Mesendoderm (in vitro differentiated cells): ENCODE measurements around the gene CARD18.

Source experiments
- DNase-seq: peaks from one replicate; pipeline ENCODE4 v3.0.0; 2013
- H2AK5ac ChIP-seq: 2 replicates; pipeline ENCODE4 v1.6.1; 2013; ENCODE audit warnings: low read length, inconsistent platforms
- H2BK120ac ChIP-seq: 2 replicates; pipeline ENCODE4 v1.6.1; 2013; ENCODE audit warnings: low read depth, mild to moderate bottlenecking, low read length, moderate library complexity, mixed read lengths
- H2BK15ac ChIP-seq: replicated peaks from 2 replicates; pipeline ENCODE4 v1.6.1; 2013; ENCODE audit warnings: low read depth, mild to moderate bottlenecking, moderate library complexity
- H2BK5ac ChIP-seq: 2 replicates; pipeline ENCODE4 v1.6.1; 2013; ENCODE audit warnings: low read length, inconsistent platforms
- H3K18ac ChIP-seq: 2 replicates; pipeline ENCODE4 v1.6.1; 2013; ENCODE audit warnings: mild to moderate bottlenecking, low read length, mixed read lengths
- H3K23ac ChIP-seq: one replicate; pipeline ENCODE4 v1.6.1; 2013; ENCODE audit warnings: low read length
- H3K27ac ChIP-seq: 2 replicates; pipeline ENCODE4 v1.5.1; 2013; ENCODE audit warnings: low read depth, mild to moderate bottlenecking, inconsistent platforms, low read length, moderate library complexity
- H3K27me3 ChIP-seq: 2 replicates; pipeline ENCODE4 v1.6.1; 2013; ENCODE audit warnings: low read length, control low read depth, mild to moderate bottlenecking, inconsistent platforms; ENCODE audit not compliant: insufficient read depth, poor library complexity
- H3K36me3 ChIP-seq: 2 replicates; pipeline ENCODE4 v1.6.1; 2013; ENCODE audit warnings: low read length, inconsistent platforms; ENCODE audit not compliant: control insufficient read depth, insufficient read depth
- H3K4ac ChIP-seq: one replicate; pipeline ENCODE4 v1.6.1; 2013; ENCODE audit warnings: low read depth, mild to moderate bottlenecking, low read length, moderate library complexity
- H3K4me1 ChIP-seq: 2 replicates; pipeline ENCODE4 v1.6.1; 2013; ENCODE audit warnings: low read depth, low read length, inconsistent platforms; ENCODE audit not compliant: control insufficient read depth
- H3K4me2 ChIP-seq: 2 replicates; pipeline ENCODE4 v1.6.1; 2013; ENCODE audit warnings: low read length
- H3K4me3 ChIP-seq: 2 replicates; pipeline ENCODE4 v1.5.1; 2013; ENCODE audit warnings: mild to moderate bottlenecking, low read length
- H3K56ac ChIP-seq: one replicate; pipeline ENCODE4 v1.6.1; 2013; ENCODE audit warnings: low read length
- H3K79me1 ChIP-seq: 2 replicates; pipeline ENCODE4 v1.6.1; 2013; ENCODE audit warnings: low read length, inconsistent platforms
- H3K79me2 ChIP-seq: 2 replicates; pipeline ENCODE4 v1.6.1; 2013; ENCODE audit warnings: mild to moderate bottlenecking, low read length; ENCODE audit not compliant: control insufficient read depth, insufficient read depth
- H3K9ac ChIP-seq: 2 replicates; pipeline ENCODE4 v1.6.1; 2013; ENCODE audit warnings: low read length, inconsistent platforms
- H4K5ac ChIP-seq: one replicate; pipeline ENCODE4 v1.6.1; 2013; ENCODE audit warnings: low read length
- H4K8ac ChIP-seq: one replicate; pipeline ENCODE4 v1.6.1; 2013; ENCODE audit warnings: low read depth, mild to moderate bottlenecking, control low read depth, low read length, moderate library complexity
- WGBS: extraction: QIAGEN DNeasy Blood & Tissue Kit; methylation state at CpG from one replicate; pipeline ENCODE4 v1.1.7; 2013; ENCODE audit warnings: low lambda C conversion rate, missing lambda C conversion rate; ENCODE audit not compliant: insufficient coverage; ENCODE audit errors: extremely low coverage; 5-methylcytosine and 5-hydroxymethylcytosine counted together

CARD18 gene

DNA sequence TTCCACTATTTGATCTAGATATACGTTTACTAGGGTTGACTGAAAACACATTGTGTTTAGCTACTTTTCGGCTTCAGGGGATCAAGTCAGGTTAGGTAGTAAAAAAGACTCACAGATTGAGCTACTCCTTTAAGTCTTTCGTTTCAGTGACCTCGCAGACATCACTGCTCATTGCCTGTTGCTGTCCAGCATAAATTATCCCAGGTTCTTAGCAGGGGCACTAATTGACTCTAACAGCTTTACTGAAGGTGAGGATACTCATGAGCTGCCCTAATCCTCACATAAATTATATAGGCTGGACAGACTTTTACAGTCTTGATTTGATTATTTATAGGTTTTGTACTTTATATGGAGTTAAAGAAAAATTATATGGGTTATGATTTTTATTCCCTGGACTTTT, 3.7 kb downstream of the CARD18 start:
- Histone ChIP-seq H3K23ac (no peak overlapping the region), H2BK5ac (no peak overlapping the region), H3K4me1 (no peaks in the 10 kb centered on the region), H4K5ac (no peak overlapping the region), H3K36me3 (no peaks in the 10 kb centered on the region), H3K9ac (no peak overlapping the region), H4K8ac (no peak overlapping the region), H3K27ac (no peak overlapping the region), H2BK15ac (no peak overlapping the region), H3K56ac (no peak overlapping the region), H3K27me3 (no peaks in the 10 kb centered on the region), H3K18ac (no peak overlapping the region), H2AK5ac (no peak overlapping the region), H3K4me3 (no peak overlapping the region), H3K4ac (no peak overlapping the region), H2BK120ac (no peak overlapping the region), H3K79me2 (no peaks in the 10 kb centered on the region), H3K79me1 (no peaks in the 10 kb centered on the region), H3K4me2 (no peak overlapping the region)
- WGBS = no CpG with 5 or more reads among the region's 4 CpGs
- DNase-seq = no peak

DNA sequence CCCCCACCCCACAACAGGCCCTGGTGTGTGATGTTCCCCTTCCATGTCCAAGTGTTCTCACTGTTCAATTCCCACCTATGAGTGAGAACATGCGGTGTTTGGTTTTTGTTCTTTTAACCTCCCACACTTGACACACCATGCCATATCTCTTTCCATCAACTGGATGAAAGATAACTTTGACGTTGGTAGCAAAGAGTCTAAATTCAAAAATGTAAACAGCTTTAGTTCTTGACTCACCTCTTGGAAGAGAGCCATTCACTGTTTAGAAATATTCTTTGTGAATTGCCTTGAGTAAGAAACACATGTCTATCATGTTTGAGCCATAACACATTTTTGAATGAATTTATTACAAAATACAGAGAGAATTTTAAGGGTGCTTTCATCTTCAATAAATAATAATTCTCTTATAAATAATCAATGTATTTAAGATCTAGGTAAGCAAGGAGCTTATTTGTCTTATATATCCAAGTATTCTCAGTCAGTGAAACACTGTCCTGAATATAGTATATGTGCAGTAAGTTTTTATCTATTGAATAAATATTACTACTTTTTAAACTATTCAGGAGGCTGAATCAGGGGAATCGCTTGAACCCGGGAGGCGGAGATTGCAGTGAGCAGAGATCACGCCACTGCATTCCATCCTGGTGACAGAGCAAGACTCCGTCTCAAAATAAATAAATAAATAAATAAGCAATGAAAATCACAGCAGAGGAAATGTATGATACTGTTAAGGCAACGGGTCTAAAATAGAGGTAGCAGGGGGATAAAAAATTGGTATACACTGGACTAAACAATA, 6.7 kb downstream of the CARD18 start:
- Histone ChIP-seq H3K79me2 (no peaks in the 10 kb centered on the region), H4K8ac (no peak overlapping the region), H3K18ac (no peak overlapping the region), H2BK15ac (no peak overlapping the region), H3K4me2 (no peak overlapping the region), H3K79me1 (no peaks in the 10 kb centered on the region), H4K5ac (no peak overlapping the region), H3K9ac (no peak overlapping the region), H3K4me1 (no peaks in the 10 kb centered on the region), H3K23ac (no peak overlapping the region), H3K4ac (no peak overlapping the region), H3K36me3 (no peaks in the 10 kb centered on the region), H3K56ac (no peak overlapping the region), H3K4me3 (no peak overlapping the region), H2BK120ac (no peak overlapping the region), H2BK5ac (no peak overlapping the region), H3K27ac (no peak overlapping the region), H2AK5ac (no peak overlapping the region), H3K27me3 (no peaks in the 10 kb centered on the region)
- WGBS = no CpG with 5 or more reads among the region's 8 CpGs
- no peak for DNase-seq

DNA sequence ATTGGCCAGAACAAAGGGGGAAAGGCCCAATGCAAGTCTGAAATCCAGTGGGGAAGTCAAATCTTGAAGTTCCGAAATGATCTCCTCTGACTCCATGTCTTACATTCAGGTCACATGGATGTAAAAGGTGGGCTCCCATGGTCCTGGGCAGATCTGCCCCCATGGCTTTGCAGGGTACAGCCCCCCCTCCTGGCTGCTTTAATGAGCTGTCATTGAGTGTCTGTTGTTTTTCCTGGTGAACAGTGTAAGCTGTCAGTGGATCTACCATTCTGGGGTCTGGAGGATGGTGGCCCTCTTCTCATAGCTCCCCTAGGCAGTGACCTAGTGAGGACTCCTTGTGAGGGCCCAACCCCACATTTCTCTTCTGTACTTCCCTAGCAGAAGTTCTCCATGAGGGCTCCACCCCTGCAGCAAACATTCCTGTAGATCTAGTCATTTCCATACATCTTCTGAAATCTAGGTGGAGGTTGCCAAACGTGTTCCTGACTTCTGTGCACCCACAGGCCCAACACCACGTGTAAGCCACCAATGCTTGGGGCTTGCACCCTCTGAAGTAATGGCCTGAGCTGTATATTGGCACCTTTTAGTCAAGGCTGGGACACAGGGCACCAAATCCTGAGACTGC, 9.3 kb downstream of the CARD18 start:
- no peak overlapping the region for H3K27ac ChIP-seq
- no peak overlapping the region for H3K4me3 ChIP-seq

DNA sequence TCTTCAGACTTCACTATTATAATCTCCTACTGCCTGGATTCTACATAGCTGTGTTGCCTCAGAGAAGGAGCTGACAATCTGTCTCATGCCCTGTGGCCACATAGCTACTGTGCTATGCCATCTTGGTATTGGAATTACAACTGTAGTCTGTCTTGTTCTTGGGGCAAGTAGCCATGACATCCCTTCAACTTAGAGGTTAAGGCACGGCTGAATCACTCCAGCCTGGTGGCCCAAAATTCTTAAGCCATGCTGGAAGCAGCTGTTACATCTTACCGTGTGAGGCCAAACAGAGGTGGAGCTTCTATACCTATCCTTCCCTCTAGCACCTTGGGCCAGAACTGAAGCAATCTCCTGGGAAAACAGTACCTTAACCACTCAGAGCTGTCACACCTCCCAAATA, 14.8 kb downstream of the CARD18 start:
- H2BK5ac ChIP-seq = no peak overlapping the region
- no CpG with 5 or more reads among the region's 2 CpGs for WGBS
- H3K23ac ChIP-seq = no peak overlapping the region
- H2BK15ac ChIP-seq = no peak overlapping the region
- no peak overlapping the region for H3K4me2 ChIP-seq
- no peak overlapping the region for H3K56ac ChIP-seq
- DNase-seq = no peak
- H4K8ac ChIP-seq = no peak overlapping the region
- no peak overlapping the region for H3K18ac ChIP-seq
- no peak overlapping the region for H3K27ac ChIP-seq
- H3K79me1 ChIP-seq = no peaks in the 10 kb centered on the region
- no peak overlapping the region for H3K4ac ChIP-seq
- no peaks in the 10 kb centered on the region for H3K36me3 ChIP-seq
- no peaks in the 10 kb centered on the region for H3K4me1 ChIP-seq
- H2BK120ac ChIP-seq = no peak overlapping the region
- H2AK5ac ChIP-seq = no peak overlapping the region
- H3K79me2 ChIP-seq = no peaks in the 10 kb centered on the region
- no peak overlapping the region for H3K9ac ChIP-seq
- no peaks in the 10 kb centered on the region for H3K27me3 ChIP-seq
- H4K5ac ChIP-seq = no peak overlapping the region
- H3K4me3 ChIP-seq = no peak overlapping the region

More for the DNA sequence above, 9.3 kb downstream of the CARD18 start:
- Histone ChIP-seq H3K4me1 (no peaks in the 10 kb centered on the region), H3K56ac (no peak overlapping the region), H4K8ac (no peak overlapping the region), H3K18ac (no peak overlapping the region), H3K79me1 (no peaks in the 10 kb centered on the region), H3K23ac (no peak overlapping the region), H3K4ac (no peak overlapping the region), H3K4me2 (no peak overlapping the region), H3K9ac (no peak overlapping the region), H4K5ac (no peak overlapping the region), H2BK120ac (no peak overlapping the region), H3K27me3 (no peaks in the 10 kb centered on the region), H2BK5ac (no peak overlapping the region), H2AK5ac (no peak overlapping the region), H3K79me2 (no peaks in the 10 kb centered on the region), H2BK15ac (no peak overlapping the region), H3K36me3 (no peaks in the 10 kb centered on the region)
- no peak for DNase-seq
- no CpG with 5 or more reads among the region's 3 CpGs for WGBS

DNA sequence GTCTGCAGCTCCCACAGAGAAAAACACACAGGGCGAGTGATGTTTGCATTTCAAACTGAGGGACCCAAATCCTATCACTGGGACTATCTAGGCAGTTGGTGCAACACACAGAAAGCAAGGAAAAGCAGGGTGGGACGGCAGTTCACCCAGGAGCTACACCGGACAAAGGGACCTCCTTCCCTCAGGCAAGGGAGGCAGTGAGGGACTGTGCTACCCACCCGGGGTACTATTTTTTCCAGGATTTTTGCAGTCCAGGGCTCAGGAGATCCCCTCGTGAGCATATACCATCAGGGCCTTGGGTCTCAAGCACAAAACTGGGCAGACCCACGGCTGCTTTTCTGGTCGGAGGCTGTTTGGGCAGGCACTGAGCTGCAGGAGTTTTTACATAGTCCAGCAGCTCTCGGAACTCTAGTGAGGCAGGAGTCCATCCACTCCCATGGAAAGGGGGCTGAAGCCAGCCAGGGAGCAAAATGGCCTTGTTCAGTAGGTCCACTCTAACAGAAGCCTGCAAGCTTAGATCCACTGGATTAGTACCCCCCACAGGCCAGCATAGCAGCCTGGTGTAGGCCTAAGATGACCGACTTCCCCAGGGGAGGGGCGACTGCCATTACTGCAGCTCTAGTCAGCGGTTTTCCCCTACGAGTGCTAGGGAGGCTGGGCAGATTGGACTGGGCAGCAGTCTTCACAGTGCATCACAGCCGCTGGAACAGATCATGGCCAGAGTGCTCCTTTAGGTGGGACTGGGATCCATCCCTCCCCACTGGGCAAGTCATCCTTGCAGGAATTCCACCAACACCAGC, 28.2 kb downstream of the CARD18 start:
- Histone ChIP-seq H2BK15ac (no peak overlapping the region), H3K4me1 (no peaks in the 10 kb centered on the region), H3K4ac (no peak overlapping the region), H3K9ac (no peak overlapping the region), H2AK5ac (no peak overlapping the region), H2BK5ac (no peak overlapping the region), H3K27me3 (no peaks in the 10 kb centered on the region), H3K4me3 (no peak overlapping the region), H4K5ac (no peak overlapping the region), H2BK120ac (no peak overlapping the region), H3K4me2 (no peak overlapping the region), H3K23ac (no peak overlapping the region), H3K18ac (no peak overlapping the region), H3K56ac (no peak overlapping the region), H3K27ac (no peak overlapping the region), H3K79me2 (no peaks in the 10 kb centered on the region), H3K79me1 (no peaks in the 10 kb centered on the region), H3K36me3 (no peaks in the 10 kb centered on the region), H4K8ac (no peak overlapping the region)
- DNase-seq = no peak
- no CpG with 5 or more reads among the region's 13 CpGs for WGBS
